HepG2 (cell line): ENCODE measurements around the gene PLB1. TPM values are rescaled to one million over a fixed set of nuclear protein-coding genes. Genes with fewer than 3 reads are reported as not detected.

Experiments
- ATAC-seq: fragments of 200-7000 bp; cut with Tn5 transposase; 3 replicates; pipeline ENCODE4 v1.9.1; 2020; ENCODE audit warnings: mild to moderate bottlenecking, moderate library complexity
- BruUV-seq: library from RNA; stranded (reverse); fragments of 400-500 nt; replicated peaks from 2 replicates; lab custom pipeline; 2021; lab: Mats Ljungman, UMichigan
- CTCF ChIA-PET: fragments of 300-600 bp; formaldehyde crosslinking; extraction: SDS; loops from one replicate; lab custom pipeline; 2021; ENCODE audit warnings: low total read pairs, inconsistent platforms, low intra/inter-chr PET ratio; lab: Yijun Ruan, JAX
- POLR2A ChIA-PET: fragments of 350-600 bp; sonication (Branson Sonifier 250); formaldehyde crosslinking; loops from one replicate; lab custom pipeline; 2020; ENCODE audit warnings: antibody characterized with exemption, inconsistent platforms; lab: Yijun Ruan, JAX
- DNase-seq: peaks from one replicate; pipeline ENCODE4 v3.0.0-alpha.2; 2015; ENCODE audit warnings: low spot score
- FAIRE-seq: peaks from 3 replicates; lab custom pipeline; 2011; peaks lifted over from hg19 to GRCh38; lab: Jason Lieb, UNC
- H2AFZ ChIP-seq: one replicate; pipeline ENCODE4 v1.6.1; 2011; ENCODE audit warnings: low read length, inconsistent platforms
- H3K27ac ChIP-seq: fragments of 300-600 bp; 3 replicates; pipeline ENCODE4 v1.8.0; 2011; ENCODE audit warnings: mixed run types, mild to moderate bottlenecking, mixed read lengths, low read length, inconsistent platforms; ENCODE audit not compliant: insufficient read depth; ENCODE audit errors: extremely low read length
- H3K27me3 ChIP-seq, 2 experiments: fragments of 200-600 bp in 1 of 2; 2 replicates in 1 of 2; 3 replicates in 1 of 2; pipeline versions ENCODE4 v1.6.0 to v1.8.0; 2011; ENCODE audit warnings: low read length in 2 of 2, mild to moderate bottlenecking in 2 of 2, moderate library complexity in 2 of 2, inconsistent platforms in 1 of 2; ENCODE audit not compliant: insufficient read depth in 2 of 2, control insufficient read depth in 1 of 2
- H3K36me3 ChIP-seq, 2 experiments: fragments of 200-600 bp in 1 of 2; replicated peaks in 1 of 2; 2 replicates in 1 of 2; 3 replicates in 1 of 2; pipeline versions ENCODE4 v1.5.1 to v1.8.0; 2011; ENCODE audit warnings: low read length in 2 of 2, inconsistent platforms in 1 of 2; ENCODE audit not compliant: insufficient read depth in 2 of 2, control insufficient read depth in 1 of 2
- H3K4me1 ChIP-seq: 2 replicates; pipeline ENCODE4 v1.5.1; 2012; ENCODE audit warnings: low read length, inconsistent platforms; ENCODE audit not compliant: insufficient read depth
- H3K4me2 ChIP-seq: 2 replicates; pipeline ENCODE4 v1.6.0; 2011; ENCODE audit warnings: low read depth, low read length, inconsistent platforms
- H3K4me3 ChIP-seq, 3 experiments: fragments of 200-600 bp in 1 of 3; sonication (generic), shearing (Covaris generic) in 1 of 3; replicated peaks in 1 of 3; 2 replicates each; pipeline ENCODE4 v1.5.1; 2011 to 2016; ENCODE audit warnings: low read length in 3 of 3, inconsistent platforms in 2 of 3, low read depth in 2 of 3, mild to moderate bottlenecking in 2 of 3, control low read depth in 1 of 3, mixed read lengths in 1 of 3; ENCODE audit not compliant: insufficient read depth in 1 of 3
- H3K79me2 ChIP-seq: one replicate; pipeline ENCODE4 v1.6.1; 2011; ENCODE audit warnings: low read length, inconsistent platforms; ENCODE audit not compliant: insufficient read depth
- H3K9ac ChIP-seq: 2 replicates; pipeline ENCODE4 v1.6.0; 2011; ENCODE audit warnings: mild to moderate bottlenecking, low read depth, low read length, inconsistent platforms; ENCODE audit not compliant: insufficient read depth
- H3K9me3 ChIP-seq: 2 replicates; pipeline ENCODE4 v1.5.1; 2012; ENCODE audit warnings: mild to moderate bottlenecking, low read length
- H4K20me1 ChIP-seq: 2 replicates; pipeline ENCODE4 v1.6.0; 2011; ENCODE audit warnings: inconsistent platforms, mild to moderate bottlenecking, low read length, moderate library complexity; ENCODE audit not compliant: insufficient read depth
- MTF2 ChIP-seq: sonication (generic); formaldehyde crosslinking; IDR thresholded peaks from 2 replicates; pipeline ENCODE4 v1.5.0; 2020; ENCODE audit warnings: missing genetic modification reagents, borderline replicate concordance
- MXD3 ChIP-seq: IDR thresholded peaks from 2 replicates; pipeline ENCODE4 v1.6.1; 2016; ENCODE audit warnings: mild to moderate bottlenecking, missing biosample characterization, missing genetic modification reagents
- SALL2 ChIP-seq: sonication (generic); formaldehyde crosslinking; IDR thresholded peaks from 2 replicates; pipeline ENCODE4 v1.8.1; 2023; ENCODE audit warnings: mild to moderate bottlenecking, missing genetic modification reagents, inconsistent platforms
- SIN3B ChIP-seq: fragments of 150-350 bp; IDR thresholded peaks from 2 replicates; pipeline ENCODE4 v1.6.1; 2014; ENCODE audit warnings: low read length
- STAG1 ChIP-seq: sonication (generic); formaldehyde crosslinking; IDR thresholded peaks from 2 replicates; pipeline ENCODE4 v1.4.0; 2020; ENCODE audit warnings: missing genetic modification reagents
- THAP9 ChIP-seq: sonication (generic); formaldehyde crosslinking; IDR thresholded peaks from 2 replicates; pipeline ENCODE4; 2020; ENCODE audit warnings: missing genetic modification reagents, mild to moderate bottlenecking, borderline replicate concordance
- YEATS4 ChIP-seq: sonication (generic); formaldehyde crosslinking; IDR thresholded peaks from 2 replicates; pipeline ENCODE4 v1.4.0; 2020; ENCODE audit warnings: missing genetic modification reagents, borderline replicate concordance
- ZBTB42 ChIP-seq: sonication (generic); formaldehyde crosslinking; IDR thresholded peaks from 2 replicates; pipeline ENCODE4 v1.5.0; 2020; ENCODE audit warnings: mild to moderate bottlenecking, missing genetic modification reagents
- WGBS: methylation state at CpG from one replicate; pipeline ENCODE4 v1.1.6; 2017; ENCODE audit warnings: low lambda C conversion rate; 5-methylcytosine and 5-hydroxymethylcytosine counted together
- in situ Hi-C: cut with HindIII; loops from 2 replicates; pipeline ENCODE4 v1.10.0; 2017; ENCODE audit warnings: low pct_unique_long_range_greater_than_20kb; ENCODE audit not compliant: extremely low pct_ligation_motif_present
- intact Hi-C: fragments of 100-400 bp; cut with micrococcal nuclease; formaldehyde crosslinking; loops from one replicate; pipeline ENCODE4 v1.10.0; 2022; ENCODE audit not compliant: unreplicated experiment
- polyA plus RNA-seq, 8 experiments: library from polyadenylated mRNA; depleted of rRNA in 3 of 8; stranded (reverse) in 7 of 8; unstranded in 1 of 8; fragments of >200 nt; fragmentation: Illumina TruSeq in 4 of 8; extraction: Trizol in 4 of 8; gene quantifications; 2 replicates each; pipeline versions ENCODE4 v1.2.1 to v1.2.3, GENCODE V29; 2011 to 2016; ENCODE audit warnings: low read depth in 4 of 8, missing spikeins in 1 of 8, mixed read lengths in 1 of 8; ENCODE audit not compliant: insufficient read depth in 1 of 8
- total RNA-seq, 5 experiments: library from RNA; depleted of rRNA; stranded (reverse); fragments of >200 nt; fragmentation: Illumina TruSeq; extraction: Trizol; gene quantifications; 2 replicates each; pipeline ENCODE4 v1.2.3, GENCODE V29; 2016; ENCODE audit warnings: low read depth in 1 of 5

Gene PLB1
- total and polyA plus RNA-seq, 2 of the 13 experiments (the other 11 are each of a cell fraction or from before 2014, with no cell fraction given): 0.20 to 1.8 TPM

- no peak for ATAC-seq
- H3K4me2 ChIP-seq: no peak overlapping the region
- no peaks in the 10 kb centered on the region for H3K79me2 ChIP-seq
- CTCF ChIA-PET: no interaction called here
- no peak overlapping the region for H3K9ac ChIP-seq
- WGBS: 20% methylated on average over 3 of the region's 3 CpGs
- H2AFZ ChIP-seq: no peak overlapping the region
- no peak for DNase-seq
- in situ Hi-C loops: no loop called here
- no peak for FAIRE-seq
- no peaks in the 10 kb centered on the region for H4K20me1 ChIP-seq
- TF ChIP-seq ZBTB42 (CRISPR knock-in tag) (no peak), MXD3 (no peak), SALL2 (CRISPR knock-in tag) (no peak), SIN3B (no peak), THAP9 (CRISPR knock-in tag) (no peak)
- intact Hi-C loops: no loop called here
- peaks cover 0 to 22% of the 10 kb centered on the region in 2 experiments; a peak in 3 of 5 replicates for H3K27me3 ChIP-seq
- no peak overlapping the region for H3K27ac ChIP-seq
- POLR2A ChIA-PET: no interaction called here
- H3K9me3 ChIP-seq: no peaks in the 10 kb centered on the region
- no peaks in the 10 kb centered on the region for H3K36me3 ChIP-seq
- H3K4me3 ChIP-seq: no peak overlapping the region
- BruUV-seq: no TSS peak
- H3K4me1 ChIP-seq: no peaks in the 10 kb centered on the region
Measured at GRCh38 chr2:28448793-28449100, 47.1 kb upstream of the PLB1 start.

DNA sequence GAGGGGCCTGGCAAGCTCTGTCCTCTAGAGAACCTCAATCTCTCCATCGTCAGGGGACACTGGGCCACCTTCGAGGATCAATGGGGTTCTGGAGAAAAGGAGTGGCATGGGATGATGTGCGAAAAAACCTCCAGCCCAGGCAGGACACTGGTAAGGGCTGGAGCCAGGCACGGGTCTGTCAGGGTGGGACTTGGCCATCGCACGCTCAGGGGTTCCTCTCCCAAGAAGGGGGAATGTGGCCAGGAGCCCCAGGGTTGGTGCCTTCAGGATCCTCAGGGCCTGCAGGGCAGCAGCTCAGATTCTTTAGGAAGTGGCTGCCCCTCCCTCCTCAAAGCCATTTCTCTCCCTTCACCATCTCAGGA, 46.8 kb upstream of the PLB1 start:
- FAIRE-seq: no peak
- Histone ChIP-seq H3K9ac (no peak overlapping the region), H3K27ac (no peak overlapping the region), H3K9me3 (no peaks in the 10 kb centered on the region), H2AFZ (no peak overlapping the region), H3K4me3 (no peak overlapping the region), H4K20me1 (no peaks in the 10 kb centered on the region), H3K4me1 (no peaks in the 10 kb centered on the region), H3K27me3 (peaks cover 0 to 19% of the 10 kb centered on the region in 2 experiments; a peak in 3 of 5 replicates), H3K36me3 (no peaks in the 10 kb centered on the region), H3K79me2 (no peaks in the 10 kb centered on the region), H3K4me2 (no peak overlapping the region)
- CTCF ChIA-PET: no interaction called here
- no peak for ATAC-seq
- intact Hi-C loops: no loop called here
- TF ChIP-seq MTF2 (CRISPR knock-in tag) (no peak), YEATS4 (CRISPR knock-in tag) (no peak), STAG1 (CRISPR knock-in tag) (no peak)
- no TSS peak for BruUV-seq
- POLR2A ChIA-PET: no interaction called here
- in situ Hi-C loops: no loop called here
- WGBS: 47% methylated on average over 3 of the region's 6 CpGs
- no peak for DNase-seq
